HS-27A (cell line): ENCODE results near the gene RSPRY1.
"Not testable (repeated sequence)": the region's sequence is repeated elsewhere in the genome, so short reads cannot be mapped to it uniquely, and the experiment has no call there.

Experiments
- DNase-seq: peaks from one replicate; pipeline ENCODE4 v3.0.0-alpha.2; 2012; ENCODE audit warnings: low read depth, missing footprints

RSPRY1 gene

DNA sequence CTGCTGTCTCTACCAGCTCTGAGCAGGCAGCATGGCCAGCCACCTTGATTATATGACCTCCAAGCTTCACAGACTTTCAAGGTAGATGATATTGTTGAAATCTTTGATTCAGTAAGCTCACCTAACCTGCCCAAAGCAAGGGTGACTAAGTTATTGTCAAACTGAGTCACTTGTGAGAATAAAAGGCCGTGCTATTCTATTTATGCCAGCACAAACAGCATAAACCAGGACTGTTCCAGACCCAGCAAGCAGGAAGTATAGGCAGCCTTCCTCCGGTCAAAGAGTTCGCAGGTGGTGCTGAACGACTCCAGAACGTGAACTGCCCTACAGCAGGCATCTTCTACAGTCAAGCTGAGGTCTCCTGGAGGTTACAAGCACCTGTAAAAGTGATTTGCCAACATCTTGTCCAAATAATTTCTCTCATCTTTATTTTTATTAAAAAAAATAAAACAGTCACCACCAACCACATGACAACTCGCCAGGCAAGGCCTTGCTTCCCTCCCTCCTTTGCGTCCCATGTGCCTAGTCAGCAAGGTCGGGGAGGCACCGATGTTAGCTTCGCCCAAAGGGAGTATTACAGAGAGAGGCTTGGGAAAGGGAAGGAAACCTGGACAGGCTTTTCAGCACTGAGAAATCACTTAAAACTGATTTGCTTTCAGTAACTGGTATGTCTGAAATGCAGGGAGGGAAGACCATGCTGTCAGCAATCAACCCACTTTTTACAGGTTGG is 69.7 kb downstream of the RSPRY1 start:
- DNase-seq = no peak

DNA sequence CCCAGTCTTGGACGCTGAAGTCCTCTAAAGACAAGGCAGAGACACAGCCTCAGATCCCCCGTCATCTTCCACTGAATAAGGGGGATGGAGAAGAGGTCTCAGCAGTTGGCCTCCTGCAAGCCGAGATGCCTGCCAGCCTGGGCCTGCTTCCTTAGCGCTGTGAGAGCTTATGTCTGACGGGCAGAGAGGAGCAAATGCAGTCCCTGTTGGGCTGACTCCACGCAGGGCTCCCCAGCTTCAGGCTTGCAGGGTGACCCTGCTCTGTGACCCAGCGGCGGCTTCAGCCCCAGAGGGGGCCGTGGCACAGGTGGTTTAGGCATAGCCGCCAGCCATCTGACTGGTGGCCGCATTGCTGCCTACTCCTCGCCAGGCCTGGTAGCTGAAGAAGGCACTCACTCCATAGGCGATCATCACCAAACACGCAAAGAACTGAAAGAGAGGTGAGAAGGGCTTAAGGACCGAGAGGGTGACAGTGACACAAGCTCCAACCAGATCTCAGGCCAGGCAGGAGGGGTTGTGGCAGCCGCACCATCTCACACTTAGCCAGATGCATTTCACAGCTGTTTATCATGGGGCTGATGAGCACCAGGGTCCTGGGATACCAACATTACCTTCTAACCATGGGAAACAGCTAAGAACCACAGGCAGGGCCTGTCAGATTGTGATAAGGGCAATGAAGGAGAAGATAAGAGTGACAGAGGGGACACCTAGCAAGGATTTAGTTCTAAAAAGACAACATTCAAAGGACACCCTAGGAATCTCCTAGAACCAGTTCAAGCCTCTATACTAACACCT is 70.7 kb downstream of the RSPRY1 start:
- no peak for DNase-seq

DNA sequence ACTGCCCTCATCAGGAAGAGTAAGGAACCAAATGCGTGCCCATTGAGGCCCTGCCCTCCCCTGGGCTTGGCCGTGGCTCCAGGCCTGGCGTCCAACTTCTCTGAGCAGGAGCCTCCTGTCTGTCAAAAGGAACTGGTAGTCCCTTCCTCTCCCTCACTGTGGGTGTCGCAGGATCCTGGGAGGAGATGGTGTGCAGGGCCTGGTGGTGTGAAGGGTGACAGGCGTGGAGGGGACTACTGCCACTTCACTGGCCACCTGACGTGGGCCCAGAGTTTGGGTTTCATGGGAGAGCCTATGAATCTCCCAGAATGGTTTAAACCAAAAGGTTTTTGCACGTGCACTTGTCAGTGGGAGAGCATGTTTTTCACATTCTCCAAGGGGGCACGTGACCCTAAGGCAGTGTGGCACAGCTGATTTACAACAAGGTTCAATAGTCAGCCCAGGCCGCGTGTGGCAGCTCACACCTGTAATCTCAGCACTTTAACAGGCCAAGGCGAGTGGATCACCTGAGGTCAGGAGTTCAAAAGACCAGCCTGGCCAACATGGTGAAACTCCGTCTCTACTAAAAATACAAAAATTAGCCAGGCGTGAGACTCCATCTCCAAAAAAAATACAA is 71.4 kb downstream of the RSPRY1 start:
- no peak for DNase-seq

DNA sequence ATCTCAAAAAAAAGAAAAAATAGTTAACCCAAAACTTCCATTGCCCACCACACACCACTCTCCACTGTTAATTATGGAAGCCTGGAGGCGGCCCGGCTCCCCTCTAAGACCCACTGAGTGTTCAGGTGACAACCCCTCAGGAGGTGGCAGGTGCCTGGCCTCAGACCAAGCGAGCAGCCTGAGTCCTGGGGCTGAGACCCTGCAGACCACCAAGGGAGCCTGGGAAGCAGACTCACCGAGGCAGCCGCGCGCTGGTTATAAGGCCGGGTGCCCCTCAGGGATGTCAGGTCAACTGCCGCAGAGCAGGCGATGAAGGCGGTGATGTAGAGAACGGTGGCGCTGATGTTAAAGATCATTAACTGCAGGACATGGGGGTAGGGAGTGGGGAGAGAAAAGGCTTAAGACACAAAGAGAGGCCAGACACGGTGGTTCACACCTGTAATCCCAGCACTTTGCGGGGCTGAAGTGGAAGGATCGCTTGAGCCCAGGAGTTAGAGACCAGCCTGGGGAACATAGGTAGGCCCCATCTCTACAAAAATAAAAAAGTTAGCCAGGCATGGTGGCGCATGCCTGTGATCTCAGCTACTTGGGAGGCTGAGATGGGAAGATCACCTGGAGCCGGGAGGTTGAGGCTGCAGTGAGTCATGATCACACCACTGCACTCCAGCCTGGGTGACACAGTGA is 72.2 kb downstream of the RSPRY1 start:
- DNase-seq = no peak

DNA sequence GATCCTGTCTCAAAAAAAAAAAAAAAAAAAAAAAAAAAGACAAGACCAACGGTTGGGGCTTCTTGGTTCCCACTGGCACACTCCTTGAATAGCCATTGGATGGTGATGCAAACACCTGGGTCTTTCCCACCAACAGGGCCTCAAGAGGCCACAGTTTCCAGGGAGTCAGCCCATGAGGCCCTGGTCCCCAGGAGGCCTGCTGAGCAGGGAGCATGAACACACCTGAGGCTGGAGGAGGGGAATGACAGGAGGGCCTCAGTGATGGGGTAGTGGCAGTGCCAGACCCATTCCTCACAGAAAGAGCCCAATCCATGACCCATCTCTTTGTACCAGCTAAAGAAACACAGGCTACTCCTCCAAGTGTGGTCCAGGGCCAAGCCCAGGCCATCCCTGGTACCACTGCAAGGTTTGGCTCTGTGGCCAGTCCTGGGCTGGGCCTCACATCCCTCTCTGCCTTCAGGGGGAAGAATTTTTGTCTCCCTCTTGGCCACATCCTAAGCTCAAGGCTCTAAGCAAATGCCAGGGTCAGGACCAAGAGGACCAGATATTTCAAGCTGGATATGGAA is 72.9 kb downstream of the RSPRY1 start:
- DNase-seq = no peak

DNA sequence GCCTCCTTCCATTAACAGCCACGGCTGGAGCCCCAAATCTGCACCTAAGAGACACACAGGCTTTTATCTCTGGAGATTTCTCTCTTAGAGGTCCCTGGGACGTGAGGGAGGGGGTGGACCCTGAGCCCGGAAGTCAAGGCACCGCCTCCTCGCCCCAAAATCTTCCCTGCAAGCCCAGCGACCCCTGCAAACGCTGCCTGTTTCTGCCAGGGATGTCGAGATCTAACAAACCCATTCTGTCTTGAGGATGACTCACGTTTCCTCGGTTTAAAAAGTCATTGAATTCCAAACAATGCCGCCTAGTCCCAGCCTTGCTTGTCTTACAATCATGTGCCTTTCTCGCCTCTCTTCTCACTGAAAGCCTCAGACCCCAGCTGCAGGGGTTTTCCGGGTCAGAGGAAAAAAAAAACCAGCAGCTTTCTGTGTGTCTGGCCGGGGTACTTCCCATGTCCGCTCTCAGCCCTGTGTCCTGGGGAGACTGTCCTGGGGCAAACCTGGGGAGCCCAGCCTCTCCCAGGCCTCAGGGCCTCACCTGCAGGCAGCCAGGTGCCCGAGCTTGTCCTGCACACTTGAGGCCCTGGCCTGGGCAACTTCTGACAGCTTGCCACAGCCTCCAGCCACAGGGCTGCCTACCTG is 74.3 kb downstream of the RSPRY1 start:
- no peak for DNase-seq

DNA sequence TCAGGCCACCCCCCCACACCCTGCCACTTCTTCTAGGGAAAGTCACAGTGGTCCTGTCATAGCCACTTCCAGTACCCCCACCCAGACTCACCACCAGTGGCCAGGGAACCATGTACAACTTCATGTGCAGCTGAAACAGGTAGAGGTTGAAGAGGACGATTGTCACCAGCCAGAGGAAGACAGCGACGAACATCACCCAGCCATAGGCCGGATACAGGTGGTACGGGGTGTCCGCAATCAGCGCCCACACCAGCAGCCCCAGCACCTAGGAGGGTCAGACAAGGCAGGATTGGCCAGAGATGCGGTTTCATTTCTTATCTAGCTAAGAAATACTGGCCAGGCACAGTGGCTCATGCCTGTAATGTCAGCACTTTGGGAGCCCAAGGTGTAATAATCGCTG is 75.7 kb downstream of the RSPRY1 start:
- no peak for DNase-seq

DNA sequence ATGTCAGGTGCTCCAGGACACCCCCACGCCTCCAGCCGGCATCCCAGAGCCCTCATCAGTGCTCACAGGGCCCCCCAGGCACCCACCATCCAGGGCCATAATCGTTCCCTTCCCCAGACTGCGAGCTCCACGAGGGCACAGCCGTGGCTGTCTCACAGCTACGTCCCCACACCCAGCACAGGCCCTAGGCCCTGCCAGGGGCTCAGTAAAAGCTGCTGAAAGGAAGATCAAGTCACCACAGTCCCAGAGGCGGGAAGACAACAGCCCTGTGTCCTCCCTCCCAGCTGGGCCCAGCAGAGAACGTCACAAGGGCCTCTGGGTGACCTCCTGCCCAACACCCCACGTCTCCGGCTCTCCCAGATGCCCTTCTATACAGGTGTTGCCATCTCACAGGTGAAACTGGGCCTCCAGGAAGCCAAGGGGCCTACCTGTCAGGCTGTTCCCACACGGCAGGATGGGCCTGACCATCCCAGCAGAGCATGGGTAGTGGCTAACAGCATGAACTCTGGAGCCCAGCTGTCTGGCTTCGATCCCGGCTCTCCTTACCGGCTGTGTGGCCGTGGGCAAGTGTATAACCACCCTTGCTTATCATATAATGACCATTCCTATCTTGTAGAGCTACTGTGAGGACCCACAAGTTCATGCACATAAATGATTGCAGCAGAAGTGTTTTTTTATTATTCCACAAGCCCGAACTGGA is 76.9 kb downstream of the RSPRY1 start:
- DNase-seq = no peak

DNA sequence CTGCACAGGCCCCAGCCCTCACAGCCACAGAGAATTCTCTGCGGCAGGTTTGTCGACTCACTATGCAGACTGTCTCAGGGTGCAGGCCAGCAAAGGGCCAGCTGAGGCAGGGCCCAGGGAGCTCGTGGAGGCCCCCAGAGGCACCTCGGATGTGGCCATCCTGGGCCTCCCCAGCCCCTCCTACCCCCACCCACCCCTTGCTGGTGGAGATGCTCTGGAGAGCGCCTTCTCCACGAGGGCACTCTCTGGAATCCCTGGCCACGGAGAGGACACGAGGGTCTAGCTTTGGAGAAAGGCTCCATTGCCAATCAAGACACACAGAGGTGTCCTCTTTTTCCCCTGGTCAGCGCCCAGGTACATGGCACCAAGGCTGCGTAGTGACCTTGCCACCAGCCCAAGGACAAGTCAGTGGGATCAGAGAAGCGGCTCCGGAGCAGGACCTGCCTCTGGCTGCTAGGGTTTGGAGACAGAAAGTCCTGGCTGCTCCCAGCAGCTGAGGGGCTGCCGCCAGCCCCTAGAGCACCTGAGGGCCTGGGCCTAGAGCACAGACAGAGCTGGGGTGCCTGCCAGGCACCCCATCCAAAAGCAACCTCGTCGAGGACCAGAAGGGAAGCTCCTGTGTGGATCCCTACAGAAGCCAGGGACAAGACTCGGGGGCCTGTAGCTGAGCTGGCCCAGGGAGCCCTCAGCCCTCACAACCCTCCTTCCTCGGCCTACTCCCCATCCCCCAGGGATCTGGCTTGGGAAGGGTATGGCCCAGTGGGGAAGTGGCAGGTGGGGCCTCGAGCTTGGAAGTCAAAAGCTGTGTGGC is 77.6 kb downstream of the RSPRY1 start:
- DNase-seq = no peak

DNA sequence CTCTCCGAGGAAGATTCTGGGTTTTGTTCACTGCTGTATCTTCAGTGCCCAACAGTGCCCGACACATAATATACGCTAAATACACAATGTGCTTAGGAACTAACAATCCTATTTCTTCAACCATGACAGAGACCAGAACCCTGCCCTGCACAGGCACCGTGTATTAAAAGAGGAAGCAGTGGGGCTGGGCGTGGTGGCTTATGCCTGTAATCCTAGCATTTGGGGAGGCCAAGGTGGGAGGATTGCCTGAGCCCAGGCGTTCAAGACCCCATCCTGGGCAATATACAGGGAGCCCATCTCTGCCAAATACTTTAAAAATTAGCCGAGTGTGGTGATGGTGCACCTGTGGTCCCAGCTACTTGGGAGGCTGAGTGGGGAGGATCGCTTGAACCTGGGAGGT is 78.3 kb downstream of the RSPRY1 start:
- DNase-seq = no peak

DNA sequence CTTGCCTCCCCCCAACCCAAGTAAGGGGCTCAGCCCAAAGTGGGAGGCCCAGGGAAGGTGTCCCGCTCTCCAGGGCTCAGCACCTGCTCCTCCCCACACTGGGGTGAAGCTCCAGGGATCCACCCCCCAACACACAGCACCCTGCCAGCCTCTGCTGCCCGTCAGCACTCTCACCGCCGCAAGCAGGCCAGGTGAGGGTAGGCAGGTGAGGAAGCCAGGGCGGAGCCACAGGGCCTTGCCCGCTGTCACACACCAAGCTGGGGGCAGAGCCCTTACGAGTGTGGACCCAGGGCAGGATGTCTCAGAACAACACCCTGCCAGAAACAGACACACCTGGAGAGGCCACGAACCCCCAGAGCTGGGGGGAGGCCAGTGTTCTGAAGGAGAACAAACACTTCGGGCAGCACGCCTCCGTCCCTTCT is 78.8 kb downstream of the RSPRY1 start:
- no peak for DNase-seq

DNA sequence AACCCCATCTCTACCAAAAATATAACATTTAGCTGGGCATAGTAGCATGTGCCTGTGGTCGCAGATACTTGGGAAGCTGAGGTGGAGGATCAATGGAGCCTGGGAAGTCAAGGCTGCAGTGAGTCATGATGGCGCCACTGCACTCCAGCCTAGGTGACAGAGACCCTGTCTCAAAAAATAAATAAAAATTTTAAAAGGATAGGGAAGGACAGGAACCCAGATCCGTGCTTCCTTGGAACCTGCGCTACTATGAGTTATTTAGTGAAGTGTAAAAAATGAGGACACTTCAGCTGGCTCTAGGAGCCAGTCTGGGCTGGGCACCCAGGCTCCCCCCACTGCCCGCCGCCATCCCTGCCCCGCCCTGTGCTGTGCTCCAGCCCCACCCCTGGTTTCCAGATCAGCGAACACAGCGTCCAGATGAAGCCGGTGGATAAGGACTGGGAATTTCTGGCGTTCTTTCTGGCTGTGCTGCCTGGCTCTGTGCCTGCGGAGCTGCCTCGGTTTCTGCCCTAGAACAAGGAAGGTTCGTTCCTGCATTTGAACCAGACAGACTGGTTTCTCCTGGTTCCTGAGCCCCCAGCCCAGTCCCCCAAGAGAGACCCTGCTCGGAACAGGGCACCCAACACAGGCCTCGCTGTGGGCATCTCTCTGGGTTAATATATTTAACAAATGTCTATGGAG is 79.9 kb downstream of the RSPRY1 start:
- no peak for DNase-seq

DNA sequence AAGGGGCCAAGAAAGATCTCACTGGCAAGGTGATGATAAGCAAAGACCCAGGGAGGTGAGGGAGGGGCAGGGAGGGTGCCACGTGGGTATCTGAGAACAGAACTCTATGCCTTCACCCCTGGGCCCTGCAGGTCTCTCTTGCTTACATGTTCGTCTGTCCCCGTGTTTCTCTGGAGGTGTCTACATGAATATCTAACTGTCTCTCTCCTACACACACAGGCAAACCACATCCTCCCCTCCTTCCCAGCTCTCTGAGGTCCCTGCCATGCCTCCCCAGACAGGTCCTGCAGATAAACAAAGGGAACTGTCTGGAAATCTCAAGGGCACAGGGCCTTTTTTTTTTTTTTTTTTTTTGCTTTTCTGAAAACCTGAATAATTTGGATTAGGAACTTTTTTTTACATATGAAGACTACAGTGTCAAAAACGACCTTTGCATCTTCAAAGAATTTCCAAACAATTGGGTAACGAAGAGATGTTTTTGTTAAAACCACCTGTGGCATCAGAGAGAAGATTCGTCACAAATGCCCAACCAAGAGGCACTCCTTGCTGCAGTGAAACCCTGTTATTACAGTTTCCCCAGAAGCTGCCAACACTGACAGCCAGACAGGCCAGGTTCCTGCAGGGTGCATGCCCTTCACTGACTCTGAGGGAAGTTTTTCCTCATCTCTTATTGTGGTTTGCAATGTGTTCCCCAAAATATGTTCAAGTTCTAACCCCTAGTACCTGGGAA is 80.6 kb downstream of the RSPRY1 start:
- DNase-seq = no peak

DNA sequence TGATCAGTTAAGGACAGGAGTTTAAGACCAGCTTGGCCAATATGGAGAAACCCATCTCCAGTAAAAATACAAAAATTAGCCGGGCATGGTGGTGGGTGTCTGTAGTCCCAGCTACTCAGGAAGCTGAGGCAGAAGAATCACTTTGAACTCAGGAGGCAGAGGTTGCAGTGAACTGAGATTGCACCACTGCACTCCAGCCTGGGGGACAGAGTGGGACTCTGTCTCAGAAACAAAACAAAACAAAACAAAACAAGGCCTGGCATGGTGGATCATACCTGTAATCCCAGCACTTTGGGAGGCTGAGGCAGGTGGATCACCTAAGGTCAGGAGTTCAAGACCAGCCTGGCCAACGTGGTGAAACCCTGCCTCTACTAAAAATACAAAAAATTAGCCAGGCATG is 81.2 kb downstream of the RSPRY1 start:
- DNase-seq = not testable (repeated sequence)

DNA sequence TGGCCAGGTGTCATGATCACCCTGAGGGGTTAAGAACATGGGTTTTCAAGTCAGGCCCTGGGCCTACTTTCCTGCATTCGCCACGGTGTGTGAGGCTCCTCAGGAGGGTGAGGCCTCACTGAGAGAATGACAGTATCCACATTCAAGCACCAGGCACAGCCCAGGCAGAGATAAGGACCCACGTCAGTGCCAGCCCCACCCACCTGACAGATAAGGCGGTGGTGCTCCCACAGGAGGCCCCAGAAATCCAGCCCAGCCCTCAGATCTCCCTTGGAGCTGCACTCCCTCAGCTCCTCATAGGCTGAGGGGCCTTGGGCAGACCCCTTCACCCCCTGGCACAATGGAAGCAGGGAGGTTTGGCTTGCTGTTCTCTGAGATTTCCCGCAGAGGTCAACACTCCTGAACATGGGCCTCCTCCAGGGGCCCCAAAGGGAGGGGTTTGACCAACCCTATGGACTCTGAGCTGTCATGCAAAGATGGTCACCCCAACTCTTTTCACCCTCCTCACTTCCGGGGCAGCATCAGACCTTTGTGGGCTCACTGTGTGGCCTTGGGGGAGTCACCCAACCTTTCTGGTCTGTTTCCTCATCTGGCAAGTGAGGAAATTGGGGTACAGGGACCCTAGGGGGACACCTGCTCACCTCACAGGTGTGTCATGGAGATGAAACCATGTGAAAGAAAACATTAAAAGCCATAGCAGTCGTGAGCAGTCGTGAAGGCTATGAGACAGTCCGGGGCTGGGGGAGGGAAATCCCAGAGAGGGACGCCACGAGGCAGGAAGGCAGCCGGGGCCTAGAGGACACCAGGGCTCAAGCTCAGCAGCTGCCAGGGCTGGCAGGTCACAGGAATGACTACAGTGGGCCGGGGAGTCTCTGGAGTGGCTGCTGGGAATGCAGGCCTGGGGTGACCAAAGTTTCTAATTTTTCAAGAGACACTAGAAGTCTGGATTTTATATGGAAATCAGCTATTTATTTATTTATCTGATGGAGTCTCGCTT is 83.0 kb downstream of the RSPRY1 start:
- no peak for DNase-seq

DNA sequence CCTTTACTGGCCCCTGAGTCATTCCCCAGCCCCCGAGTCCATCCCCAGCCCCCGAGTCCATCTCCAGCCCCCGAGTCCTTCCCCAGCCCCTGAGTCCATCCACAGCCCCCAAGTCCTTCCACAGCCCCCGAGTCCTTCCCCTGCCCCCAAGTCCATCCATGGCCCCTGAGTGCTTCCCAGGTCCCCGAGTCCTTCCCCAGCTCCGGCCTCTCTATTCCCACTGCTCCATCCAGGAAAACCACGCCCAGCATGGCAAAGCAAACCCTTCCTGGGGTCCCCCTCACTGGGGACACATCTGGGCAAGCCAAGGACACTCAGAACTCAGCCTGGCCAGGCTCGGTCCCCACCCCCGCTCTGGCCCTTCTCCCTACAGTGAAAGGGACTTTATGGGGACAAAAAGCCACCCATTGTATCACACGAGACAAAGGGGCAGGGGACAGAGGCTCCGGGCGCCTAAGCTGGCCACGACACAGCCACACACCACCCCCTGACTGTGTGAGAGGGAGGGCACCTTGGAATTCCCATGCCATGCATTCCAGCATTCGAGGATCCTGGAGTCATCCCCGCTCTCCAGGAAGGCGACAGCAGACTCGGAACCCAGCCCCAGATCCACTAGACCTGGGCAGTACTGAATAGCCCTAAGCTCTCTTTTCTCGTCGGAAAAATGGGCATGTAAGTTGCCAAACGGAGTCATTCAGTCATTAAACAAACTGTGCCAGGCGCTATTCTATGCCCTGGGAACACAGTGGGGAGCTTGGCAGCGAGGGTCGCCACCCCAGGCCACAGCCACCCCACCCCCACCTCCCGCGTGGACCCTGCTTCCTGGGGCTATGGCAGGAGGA is 84.3 kb downstream of the RSPRY1 start:
- DNase-seq = no peak

DNA sequence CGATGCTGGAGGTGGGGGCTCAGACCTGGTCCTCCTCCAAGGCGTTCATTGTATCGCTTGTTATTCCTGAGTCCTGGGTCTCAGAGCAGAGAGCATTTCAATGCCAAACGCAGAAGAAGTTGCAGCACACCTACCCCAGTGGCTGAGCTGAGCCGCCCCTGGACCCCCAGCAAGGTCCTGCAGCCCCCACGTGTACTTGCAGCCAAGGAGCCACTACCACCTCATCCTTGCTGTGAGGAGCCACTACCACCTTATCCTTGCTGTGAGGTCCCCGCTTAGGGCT is 84.9 kb downstream of the RSPRY1 start:
- no peak for DNase-seq
